HG02970 (cell line): Measurements from ENCODE around the gene MESP1.

Experiments used
- ATAC-seq: cut with Tn5 transposase; IDR thresholded peaks from one replicate; pipeline ENCODE4 v1.9.1; 2021; ENCODE audit warnings: mild to moderate bottlenecking, moderate library complexity, moderate number of reproducible peaks; ENCODE audit not compliant: unreplicated experiment, low FRiP score

MESP1 gene

GRCh38 chr15:89732451-89733172 is 18.4 kb downstream of the MESP1 start:
- ATAC-seq, result no peak

- ATAC-seq, result no peak
These were observed 19.8 kb downstream of the MESP1 start for GRCh38 chr15:89731275-89731674.

- ATAC-seq, result no peak
These were observed 22.8 kb downstream of the MESP1 start for GRCh38 chr15:89728254-89728653.

GRCh38 chr15:89725064-89725463 is 26.0 kb downstream of the MESP1 start:
- ATAC-seq, result no peak

DNA sequence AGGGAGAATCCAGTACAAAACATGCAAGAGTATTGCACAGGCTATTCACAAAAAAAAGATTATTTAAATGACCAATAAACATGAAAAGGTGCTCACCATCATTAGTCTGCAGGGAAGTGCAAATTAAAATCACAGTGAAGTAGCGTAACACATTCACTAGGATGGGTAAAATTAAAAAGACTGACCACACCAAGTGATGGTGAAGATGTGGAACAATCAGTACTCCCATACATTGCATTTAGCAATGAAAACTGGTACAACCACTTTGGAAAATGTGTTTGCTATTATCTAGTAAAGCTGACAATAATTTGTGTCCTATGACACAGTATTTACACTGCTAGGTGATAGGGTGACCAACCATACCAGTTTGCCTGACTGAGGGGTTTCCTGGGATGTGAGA is 26.4 kb downstream of the MESP1 start:
- no peak for ATAC-seq

GRCh38 chr15:89723031-89723430 is 28.0 kb downstream of the MESP1 start:
- ATAC-seq, result no peak

DNA sequence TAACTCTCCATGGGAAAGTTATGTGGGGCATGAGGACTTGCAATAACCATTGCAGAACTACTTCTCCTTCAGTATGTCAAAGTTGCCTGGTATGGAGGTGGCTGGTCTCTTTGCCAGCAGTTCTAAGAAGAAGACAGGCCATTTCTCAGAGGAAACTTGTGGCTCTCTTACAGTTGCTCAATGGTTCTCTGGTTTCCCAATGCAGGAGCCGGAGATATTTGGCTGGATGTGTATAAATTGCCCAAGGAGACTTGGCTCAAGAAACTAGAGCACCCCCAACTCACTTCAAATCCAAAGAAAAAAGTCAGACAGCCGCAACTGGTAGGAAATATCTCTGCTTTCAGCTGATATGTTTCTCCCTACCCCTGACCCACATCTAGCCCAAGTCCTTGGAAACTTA is 36.3 kb downstream of the MESP1 start:
- no peak for ATAC-seq

DNA sequence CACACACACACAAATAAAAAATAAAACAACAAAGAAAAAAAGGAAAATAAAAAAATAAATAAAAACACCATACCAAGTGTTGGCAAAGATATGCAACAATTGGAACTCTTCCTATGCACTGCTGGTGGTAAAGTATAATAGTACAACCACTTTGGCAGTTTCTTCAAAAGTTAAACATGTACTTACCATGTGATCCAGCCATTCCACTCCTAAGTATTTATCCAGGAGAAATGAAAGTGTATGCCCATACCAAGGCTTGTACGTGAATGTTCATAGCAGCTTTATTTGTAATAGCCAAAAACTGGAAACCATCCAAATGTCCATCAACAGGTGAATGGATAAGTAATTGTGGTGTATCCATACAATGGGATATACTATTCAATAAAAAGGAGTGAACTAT is 43.5 kb downstream of the MESP1 start:
- ATAC-seq, result no peak

DNA sequence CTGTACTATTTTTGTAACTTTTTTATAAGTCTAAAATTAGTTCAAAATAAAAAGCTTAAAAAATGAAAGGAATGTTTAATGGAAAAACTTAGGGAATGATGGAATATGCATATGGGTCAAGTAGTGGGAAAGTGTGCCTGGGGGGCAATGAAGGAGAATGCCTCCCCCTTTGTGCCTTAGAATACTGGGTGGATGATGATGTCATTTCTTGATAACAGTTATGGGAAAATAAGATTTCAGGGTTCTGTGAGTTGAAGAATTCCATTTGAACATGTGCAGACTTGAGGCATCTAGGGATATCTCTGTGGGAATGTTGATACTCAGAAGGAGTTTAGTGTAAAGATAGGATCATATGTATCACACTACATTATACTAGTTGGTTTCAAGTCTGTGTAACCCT is 46.6 kb downstream of the MESP1 start:
- no peak for ATAC-seq
